ENCODE results near the gene USP25.

Gene USP25, protein sequence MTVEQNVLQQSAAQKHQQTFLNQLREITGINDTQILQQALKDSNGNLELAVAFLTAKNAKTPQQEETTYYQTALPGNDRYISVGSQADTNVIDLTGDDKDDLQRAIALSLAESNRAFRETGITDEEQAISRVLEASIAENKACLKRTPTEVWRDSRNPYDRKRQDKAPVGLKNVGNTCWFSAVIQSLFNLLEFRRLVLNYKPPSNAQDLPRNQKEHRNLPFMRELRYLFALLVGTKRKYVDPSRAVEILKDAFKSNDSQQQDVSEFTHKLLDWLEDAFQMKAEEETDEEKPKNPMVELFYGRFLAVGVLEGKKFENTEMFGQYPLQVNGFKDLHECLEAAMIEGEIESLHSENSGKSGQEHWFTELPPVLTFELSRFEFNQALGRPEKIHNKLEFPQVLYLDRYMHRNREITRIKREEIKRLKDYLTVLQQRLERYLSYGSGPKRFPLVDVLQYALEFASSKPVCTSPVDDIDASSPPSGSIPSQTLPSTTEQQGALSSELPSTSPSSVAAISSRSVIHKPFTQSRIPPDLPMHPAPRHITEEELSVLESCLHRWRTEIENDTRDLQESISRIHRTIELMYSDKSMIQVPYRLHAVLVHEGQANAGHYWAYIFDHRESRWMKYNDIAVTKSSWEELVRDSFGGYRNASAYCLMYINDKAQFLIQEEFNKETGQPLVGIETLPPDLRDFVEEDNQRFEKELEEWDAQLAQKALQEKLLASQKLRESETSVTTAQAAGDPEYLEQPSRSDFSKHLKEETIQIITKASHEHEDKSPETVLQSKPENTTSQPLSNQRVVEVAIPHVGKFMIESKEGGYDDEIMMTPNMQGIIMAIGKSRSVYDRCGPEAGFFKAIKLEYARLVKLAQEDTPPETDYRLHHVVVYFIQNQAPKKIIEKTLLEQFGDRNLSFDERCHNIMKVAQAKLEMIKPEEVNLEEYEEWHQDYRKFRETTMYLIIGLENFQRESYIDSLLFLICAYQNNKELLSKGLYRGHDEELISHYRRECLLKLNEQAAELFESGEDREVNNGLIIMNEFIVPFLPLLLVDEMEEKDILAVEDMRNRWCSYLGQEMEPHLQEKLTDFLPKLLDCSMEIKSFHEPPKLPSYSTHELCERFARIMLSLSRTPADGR

DNA sequence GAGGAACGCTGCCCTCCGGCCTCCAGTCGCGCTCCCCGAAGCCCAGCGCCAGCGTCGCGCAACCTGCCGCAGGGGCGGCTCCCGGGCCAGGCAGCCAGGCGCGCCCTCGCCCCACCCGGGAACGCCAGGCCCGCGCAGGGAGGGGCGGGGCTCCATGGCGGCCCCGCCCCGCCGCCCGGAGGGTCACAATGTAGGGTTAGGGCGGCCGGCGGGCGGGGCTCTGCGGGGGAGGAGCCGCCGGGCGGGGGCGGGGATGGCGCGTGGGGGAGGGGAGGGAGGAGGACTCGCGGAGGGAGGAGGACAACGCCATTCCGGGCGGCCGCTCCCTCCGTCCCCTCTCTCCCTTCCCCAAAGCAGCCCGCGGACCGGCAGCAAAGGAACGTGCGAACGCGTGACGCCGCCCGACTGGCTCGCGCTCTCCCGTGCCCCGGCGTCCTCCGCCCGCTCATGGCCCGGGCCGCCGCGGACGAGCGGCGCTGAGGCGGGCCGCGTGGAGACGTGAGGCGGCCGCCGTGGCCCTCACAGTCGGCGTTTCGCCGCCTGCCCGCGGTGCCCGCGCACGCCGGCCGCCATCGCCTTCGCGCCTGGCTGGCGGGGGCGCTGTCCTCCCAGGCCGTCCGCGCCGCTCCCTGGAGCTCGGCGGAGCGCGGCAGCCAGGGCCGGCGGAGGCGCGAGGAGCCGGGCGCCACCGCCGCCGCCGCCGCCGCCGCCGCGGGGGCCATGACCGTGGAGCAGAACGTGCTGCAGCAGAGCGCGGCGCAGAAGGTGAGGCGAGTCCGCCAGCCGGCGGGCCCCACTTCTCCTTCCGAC is at the start of gene USP25:
TSS of gene USP25 (plus strand) at position 309 of the 810 bp plus-strand sequence. CDS start at position 721, 412 bp downstream.
- peak; percentile 58 for DNase-seq

DNA sequence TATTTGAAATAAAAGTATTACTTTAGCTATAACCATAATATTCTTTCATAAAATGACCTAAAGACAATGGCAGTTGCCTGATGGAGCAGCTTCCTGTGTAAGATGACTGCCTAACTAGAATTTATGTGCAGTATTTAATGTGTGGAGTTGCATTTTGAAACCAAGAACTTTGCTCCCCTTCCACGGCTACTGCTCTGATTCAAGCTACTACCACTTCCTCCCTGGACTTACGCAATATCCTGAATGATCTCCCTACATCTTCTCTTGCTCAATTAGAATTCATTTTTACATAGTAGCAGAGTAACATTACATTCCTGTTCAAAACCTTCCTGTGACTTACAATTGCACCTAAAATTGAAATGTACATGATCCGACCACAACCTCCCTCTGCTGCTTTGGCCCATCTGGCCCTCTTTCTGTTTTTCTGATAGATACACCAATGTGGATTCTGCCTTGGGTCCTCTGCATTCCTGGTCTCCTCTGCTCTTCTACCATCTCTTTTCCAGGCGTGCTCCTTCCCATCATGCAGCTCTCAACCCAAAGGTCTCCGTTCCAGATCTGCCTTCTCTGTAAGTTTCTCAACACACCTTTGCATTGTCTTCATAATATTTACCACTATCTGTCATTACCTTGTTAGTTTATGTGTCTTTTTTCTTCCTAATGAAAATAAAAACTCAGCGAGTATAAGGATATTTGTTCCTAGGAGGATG is 47.4 kb upstream of the USP25 start:
- DNase-seq, result no peak

DNA sequence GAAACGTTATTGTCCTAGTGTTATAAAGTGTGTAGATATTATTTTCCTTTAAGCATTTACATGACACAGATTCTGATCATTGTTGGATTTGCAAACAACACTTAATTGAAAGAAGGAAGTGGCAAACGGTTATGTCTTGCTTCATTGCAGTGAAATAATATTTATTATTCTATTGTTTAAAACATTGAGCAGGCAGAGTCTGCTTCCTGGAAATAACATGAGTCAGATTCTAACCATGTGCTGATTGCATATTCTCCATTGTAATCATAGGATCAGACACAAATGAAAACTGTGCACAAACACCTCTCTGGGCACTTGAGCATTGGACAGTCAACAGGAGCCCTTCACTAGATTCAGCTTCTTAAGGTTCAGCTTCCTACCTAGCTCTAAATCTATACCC is 46.8 kb upstream of the USP25 start:
- DNase-seq, result no peak

DNA sequence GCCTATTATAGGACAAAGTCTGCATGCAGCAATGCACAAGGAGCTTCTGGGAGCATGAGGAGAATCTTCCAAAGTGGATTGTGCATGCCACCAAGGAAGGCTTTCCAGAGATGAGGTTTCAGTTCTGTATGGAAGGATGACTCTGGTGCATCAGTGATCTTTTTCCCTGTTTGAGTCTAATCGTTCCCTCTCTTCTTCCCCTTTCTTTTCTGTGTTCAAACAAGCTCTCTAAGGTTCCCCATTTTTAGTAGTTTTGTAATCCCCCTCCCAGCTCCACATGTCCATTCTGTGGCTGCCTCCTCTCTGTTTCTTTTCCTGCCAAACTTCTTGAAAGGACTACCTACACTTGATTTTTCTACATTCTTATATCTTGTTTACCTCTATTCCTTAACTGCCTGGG is 43.3 kb upstream of the USP25 start:
- DNase-seq, result no peak

DNA sequence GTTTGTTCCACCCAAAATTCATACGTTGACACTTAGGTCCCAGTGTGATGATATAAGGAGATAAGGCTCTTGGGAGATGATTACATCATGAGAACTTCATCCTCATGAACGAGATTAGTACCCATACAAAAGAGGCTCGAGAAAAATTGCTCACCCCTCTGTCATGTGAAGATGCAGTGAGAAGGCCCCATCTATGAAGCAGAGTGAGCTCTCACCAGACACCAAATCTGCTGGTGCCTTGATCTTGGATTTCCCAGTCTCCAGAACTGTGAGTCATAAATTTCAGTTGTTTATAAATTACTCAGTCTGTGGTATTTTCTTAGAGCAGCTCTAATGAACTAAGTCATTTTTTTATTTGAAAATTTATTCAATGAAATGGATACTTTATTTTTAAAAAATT is 42.6 kb upstream of the USP25 start:
- DNase-seq, result no peak

DNA sequence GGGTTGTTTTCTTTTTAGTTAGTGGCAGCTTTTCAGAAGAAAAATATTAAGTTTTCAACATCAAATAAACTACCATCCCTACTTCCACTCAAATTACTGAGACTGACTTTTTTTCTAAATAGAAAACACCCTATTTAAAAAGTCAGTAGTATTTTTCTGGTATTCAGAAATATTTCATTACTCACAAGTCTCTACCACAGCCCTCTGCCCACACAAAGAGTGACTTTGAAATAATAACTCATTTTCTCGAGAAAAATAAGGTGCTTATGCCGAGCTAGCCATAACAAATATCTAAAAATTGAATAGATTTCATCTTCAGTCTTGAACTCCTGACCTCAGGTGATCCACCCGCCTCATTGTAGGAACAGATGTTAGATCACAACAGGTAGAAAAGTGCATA is 41.8 kb upstream of the USP25 start:
- DNase-seq, result no peak

DNA sequence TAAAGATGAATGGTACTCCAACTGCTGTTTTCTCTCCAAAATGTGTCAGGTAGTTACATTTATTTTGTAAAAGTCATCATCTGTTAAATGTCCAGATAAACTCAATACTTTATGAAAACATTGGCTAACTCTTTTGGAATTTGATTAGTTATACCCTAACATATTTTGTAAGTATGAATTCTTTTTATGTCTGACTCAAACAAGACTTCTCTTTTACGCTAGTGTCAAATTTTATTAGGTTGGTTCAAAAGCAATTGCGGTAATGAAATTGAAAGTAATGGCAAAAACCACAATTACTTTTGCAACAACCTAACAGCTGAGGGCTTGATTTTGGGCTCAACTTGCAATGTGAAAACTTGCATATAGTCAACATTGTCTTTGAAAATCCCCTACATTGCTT is 41.0 kb upstream of the USP25 start:
- no peak for DNase-seq

DNA sequence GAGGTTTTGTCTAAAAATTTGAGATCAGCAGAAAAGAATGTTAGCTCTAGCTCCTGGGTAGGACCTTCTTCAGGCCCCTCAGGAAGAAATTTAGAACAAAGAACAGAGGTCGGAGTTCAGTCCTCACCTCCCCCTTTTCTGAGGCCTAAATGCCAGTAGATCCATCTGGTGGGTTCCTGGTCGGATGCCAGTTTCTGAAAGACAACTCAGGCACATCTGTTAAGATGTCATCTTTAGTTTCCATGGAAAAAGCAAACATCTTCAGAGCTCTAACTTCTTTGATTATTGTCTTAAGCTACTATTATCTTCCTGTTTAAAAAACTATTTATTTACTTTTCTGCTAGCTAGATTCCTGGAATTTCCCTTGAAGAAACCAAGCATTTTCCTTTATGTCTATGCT is 37.1 kb upstream of the USP25 start:
- no peak for DNase-seq

DNA sequence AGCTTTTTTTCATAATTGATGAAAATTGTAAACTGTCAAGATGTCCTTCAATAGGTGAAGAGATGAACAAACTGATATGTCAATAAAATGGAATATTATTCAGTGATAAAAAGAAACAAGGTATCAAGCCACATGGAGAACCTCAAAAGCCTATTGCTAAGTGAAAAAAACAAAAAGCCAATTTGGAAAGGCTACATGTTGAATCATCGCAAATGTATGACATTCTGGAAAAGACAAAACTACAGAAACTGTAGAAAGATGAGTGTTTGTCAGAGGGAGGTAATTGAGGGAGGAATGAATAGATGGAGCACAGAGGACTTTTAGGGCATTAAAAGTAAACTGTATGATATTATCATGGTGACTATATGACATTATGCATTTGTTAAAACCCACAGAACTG is 34.5 kb upstream of the USP25 start:
- no peak for DNase-seq

DNA sequence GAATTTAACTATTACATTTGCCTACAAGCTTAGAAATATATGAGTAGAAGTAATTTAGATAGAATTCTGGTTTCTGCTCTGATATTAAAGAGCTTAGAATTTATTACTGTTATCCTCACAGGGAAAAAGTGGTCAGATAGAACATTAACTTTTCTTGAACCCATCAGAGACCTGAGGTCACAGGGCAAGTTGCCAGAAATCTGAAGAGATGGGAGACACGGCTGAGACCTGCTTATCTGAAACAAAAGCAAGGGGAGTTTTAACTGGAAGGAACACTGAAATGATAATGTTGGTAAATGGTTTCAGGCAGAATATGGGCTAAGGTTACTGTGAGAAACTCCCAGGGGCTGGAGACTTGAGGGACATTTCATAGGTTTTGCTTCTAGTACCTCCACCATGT is 28.0 kb upstream of the USP25 start:
- no peak for DNase-seq

DNA sequence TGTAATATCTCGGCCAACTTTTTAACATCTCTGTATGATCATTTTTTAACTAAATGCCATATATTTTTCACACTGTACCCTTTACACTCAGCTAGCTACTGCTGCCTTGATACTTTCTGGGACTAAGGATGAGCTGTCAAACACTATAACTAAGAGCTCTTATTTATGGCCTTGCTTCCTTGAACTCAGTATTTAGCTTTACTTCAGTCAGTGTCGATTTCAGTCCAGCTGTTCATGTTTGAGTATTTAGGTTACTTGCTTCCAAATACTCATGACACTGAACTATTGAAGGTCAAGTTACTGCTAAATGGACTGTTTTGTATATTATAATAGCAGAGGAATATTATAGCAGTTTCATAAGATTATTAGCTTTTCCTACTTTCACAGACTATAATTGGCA is 25.9 kb upstream of the USP25 start:
- no peak for DNase-seq

DNA sequence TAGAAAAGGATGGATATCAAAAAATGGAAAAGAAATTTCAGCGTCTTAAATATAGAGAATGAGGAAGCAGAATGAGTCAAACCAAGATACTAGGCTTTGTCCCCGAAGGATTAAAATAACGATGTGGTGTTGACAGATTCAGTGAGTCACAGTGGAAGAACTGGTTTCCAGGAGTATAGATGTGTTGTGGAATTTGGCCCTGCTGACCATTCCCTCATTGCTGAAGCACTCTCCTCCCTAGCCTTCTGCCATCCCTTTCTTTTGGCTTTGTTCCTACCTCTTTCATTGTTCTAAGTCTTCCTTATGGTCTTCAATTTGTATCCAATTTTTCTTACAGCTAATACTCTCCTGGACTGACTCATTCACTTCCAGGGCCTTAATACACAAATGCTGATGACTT is 23.1 kb upstream of the USP25 start:
- no peak for DNase-seq

DNA sequence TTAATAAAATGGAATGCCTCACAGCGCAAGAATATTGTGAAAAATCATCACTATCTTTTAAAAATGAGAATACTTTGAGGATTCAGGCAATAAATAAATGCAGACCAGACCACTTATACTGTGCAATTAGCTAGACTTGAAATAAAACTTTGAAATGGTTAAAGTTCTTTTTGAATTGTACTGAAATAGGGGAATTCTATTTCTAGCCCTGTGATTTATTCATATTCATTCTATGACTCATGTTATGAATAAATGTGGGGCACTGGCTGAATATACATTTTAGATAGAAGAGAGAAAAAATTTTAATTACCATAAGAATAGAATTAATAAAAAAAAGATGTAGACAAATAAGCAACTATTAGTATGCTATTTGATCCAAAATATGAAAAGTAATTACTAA is 16.4 kb upstream of the USP25 start:
- no peak for DNase-seq

DNA sequence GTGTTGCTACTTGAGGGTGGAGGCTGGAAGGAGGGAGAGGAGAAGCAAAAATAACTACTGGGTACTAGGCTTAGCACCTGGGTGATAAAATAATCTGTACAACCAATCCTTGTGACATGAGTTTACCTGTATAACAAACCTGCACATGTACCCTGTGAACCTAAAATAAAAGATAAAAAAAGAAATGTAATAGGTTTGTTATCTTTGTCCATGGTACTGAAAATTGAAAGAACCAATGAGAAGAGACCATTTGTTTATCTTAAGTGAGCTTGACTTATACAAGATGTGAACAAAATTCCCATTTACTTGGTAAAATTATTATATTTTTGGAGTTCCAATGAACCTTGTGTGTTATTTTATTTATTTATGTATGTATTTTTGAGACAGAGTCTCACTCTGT is 11.1 kb upstream of the USP25 start:
- no peak for DNase-seq

DNA sequence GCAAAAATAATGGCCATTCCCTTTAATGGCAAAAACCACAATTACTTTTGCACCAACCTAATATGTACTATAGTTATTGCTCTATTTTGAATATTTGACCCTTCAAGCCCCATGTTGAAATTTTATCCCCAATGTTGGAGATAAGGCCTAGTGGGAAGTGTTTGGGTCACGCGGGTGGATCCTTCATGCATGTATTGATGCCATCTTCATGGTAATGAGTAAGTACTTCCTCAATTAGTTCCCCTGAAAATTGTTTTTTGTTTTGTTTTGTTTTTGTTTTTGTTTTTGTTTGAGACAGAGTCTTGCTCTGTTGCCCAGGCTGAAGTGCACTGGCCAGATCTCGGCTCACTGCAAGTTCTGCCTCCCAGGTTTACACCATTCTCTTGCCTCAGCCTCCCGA is 9.8 kb upstream of the USP25 start:
- DNase-seq, result no peak

DNA sequence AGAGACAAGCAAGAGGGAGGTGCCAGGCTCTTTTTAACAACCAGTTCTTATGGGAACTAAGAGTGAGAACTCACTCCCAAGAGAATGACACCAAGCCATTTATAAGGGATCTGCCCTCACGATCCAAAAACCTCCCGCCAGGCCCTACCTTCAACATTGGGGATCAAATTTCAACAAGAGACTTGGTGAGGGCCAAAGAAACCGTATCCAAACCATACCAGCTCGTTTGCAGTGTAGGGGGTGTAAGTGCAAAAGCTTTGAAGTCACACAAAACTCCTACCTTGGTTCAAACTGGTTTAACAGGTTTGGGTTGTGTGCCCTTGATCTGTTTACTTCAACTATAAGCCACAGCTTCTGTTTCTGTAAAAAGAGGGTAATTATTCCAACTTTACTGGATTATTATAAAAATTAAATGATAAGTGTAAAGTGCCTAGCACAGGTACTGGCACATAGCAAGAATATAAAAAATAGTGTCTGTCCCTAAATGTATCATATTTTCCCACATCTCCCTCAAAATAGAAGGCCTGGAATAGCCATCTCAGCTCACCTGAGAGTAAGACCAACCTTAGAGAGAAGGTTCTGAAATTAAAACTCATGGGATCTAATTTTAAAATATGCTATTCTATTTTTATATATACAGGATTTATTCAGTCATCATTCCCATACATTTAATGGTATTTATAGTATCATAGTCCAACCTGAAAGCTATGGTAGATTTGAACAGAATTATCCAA is 7.0 kb upstream of the USP25 start:
- DNase-seq, result no peak

DNA sequence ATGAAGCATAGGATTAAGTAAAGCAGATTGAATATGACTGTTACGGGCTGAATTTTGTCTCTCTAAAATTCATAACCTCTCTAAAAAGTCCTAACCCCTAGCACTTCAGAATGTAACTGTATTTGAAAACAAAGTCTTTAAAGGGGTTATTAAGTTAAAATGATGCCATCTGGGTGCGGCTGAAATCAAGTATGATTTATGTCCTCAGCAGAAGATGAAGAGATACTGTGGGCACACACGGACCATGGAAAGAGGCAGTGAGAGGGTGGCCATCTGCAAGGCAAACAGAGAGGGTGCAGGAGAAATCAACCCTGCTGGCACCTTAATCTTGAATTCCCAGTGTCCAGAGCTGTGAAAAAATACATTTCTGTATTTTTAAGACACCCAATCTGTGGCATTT is 3.8 kb upstream of the USP25 start:
- DNase-seq, result no peak

DNA sequence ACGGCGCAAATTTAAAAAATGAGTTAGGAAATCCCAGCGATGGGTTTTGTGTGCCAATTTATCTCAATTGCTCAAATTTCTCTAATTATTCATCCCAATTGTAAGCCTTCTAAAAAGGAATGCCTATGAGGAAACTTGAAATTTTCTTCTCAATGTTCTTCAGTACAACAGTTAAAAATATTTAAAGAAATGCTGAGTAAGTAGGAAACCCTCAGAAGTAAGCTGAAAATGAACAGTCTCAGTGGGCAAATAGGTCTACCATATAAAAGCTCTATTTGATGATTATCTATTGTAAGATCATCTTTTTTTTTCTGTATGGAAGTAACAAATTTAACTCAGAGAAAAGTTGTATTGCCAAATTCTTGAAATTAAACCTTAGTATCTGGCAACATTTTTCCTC is 1.7 kb upstream of the USP25 start:
- no peak for DNase-seq

DNA sequence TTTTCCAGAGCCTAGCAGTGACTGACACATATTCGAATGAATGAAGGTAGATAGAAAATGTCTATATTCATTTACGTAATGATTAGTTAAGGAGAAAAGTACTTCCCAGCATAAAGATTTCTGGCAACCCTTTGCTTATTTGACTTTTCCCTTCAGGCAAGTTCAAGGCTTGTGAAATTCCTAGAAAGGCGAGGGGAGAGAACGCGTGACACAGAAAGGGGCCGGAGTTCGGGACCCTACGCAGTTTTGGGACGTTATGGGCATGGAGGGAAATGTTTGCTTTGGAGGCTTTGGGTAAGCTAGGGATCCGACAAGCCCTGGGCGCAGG is 472 bp upstream of the USP25 start:
- no peak for DNase-seq

DNA sequence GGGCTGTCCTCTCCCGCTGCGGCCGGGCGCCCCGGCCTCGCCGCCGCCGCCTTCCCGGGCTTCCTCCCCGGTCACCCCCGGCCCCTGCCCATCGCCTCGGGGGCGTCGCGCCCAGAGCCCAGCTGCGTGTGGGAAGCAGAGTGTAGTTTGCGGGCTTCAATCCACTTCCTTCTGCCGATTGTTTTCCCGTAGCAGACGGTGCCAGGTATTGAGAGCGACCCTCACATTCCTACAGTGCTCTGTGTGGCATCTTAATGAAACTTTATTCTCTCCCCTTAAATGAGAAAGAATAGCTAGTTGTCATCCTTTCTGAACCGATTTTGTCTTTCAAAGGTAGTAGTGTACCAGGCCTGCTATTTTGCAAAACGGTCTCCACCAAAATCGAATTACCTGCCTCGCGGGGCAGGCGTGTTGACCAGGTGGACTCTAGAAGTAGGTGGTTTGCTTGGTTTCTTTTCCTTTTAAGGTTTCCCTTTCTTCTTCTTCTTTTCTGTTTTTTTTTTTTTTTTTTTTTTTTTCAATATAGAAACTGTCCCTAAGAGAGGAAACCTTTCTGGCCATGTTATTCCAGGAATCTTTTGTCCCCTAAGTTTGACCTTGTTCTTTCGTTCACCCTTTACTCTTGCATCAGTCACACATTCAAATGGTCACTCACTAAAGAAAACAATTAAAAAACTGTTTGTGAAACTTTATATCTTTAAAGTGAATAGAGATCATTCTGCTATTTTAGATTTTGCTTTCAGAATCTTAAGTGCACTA is 881 bp downstream of the USP25 start:
- DNase-seq, result peak; percentile 7

DNA sequence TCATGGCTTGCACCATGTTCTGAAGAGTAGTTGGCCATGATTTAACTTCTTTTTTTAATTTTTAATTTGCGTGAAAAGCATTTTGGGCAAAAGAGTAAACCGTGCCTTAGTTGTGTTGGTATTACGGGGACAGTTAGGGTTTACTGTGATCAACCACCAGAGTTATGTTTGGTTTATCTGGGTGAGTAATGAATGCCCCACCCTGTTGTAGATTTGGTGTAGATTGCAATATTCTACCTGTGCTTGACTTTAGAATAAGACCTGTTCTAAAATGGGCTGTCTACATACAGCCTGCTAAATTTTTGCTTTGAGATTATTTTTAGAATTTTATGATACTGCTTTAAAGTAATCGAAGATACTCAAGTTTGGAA is 1.4 kb downstream of the USP25 start:
- DNase-seq, result no peak
